GOT3 (cell line): ENCODE results near the gene KREMEN2.
"Not testable (repeated sequence)": the region's sequence is repeated elsewhere in the genome, so short reads cannot be mapped to it uniquely, and the experiment has no call there.

Experiments
- DNase-seq: peaks from one replicate; lab custom pipeline; 2025; ENCODE audit warnings: mixed read lengths; lab: John Stamatoyannopoulos, UW

Gene KREMEN2, protein sequence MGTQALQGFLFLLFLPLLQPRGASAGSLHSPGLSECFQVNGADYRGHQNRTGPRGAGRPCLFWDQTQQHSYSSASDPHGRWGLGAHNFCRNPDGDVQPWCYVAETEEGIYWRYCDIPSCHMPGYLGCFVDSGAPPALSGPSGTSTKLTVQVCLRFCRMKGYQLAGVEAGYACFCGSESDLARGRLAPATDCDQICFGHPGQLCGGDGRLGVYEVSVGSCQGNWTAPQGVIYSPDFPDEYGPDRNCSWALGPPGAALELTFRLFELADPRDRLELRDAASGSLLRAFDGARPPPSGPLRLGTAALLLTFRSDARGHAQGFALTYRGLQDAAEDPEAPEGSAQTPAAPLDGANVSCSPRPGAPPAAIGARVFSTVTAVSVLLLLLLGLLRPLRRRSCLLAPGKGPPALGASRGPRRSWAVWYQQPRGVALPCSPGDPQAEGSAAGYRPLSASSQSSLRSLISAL

DNA sequence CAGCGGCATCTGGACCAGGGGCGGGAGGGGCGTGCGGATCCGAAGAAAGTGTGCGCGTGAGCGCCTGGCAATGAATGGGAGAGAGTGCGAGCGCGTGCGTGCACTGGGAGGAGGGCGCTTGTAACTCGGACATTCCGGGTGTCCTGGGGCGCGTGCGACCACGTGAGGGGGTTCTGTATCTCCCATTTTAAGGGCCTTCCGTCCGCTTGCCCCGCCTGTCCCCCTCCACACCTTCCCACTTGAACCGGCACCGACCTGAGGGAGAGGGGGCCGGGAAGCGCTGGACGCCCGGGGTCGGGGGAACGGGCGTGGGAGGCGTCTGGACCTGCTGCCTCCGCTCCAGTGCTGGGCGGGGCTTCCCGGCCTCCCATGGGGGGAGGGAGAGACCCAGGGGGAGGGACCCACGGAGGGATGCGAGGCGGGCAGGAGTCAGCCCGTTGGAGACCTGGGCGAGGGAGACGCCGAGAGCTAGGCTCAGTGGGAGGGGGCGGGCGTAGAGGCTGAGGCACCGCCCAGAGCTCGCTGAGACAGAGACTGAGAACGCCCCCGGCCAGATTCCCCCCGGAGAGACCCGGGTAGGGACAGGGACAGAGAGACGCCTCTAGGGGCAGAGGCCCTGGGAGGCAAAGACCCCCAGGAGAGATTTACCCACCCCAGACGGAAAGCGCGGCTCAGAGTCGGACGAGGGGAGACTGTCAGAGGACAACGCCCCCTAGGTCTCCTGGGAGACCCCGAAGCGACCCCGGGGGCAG is at the start of gene KREMEN2:
Gene KREMEN2 (plus strand): TSS at position 553 of the 752 bp plus-strand sequence. CDS start 246 bp downstream, outside the sequence.
- DNase-seq = no peak

DNA sequence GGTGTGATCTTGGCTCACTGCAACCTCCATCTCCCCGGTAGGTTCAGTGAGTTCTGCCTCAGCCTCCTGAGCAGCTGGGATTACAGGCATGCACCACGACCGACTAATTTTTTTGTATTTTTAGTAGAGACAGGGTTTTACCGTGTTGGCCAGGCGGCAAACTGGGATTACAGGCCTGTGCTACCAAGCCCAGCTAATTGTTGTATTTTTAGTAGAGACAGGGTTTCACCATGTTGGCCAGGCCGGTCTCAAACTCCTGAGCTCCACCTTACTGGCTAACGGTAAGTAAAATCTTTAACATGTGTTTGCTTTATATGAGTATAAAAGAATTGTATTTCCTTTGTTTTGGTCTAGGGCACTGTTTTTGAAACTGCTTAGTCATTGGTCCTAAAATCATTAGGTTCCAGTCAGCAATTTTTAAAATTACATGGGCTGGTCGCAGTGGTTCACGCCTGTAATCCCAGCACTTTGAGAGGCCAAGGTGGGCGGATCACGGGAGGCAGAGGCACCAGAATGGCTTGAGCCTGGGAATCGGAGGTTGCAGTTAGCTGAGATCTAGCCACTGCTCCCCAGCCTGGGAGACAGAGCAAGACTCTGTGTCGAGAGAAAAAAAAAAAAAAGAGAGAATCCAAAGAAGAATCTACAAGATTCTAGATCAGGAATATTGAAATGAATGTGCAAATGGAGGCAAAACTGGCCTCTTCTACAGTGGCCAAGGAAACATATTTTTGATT is 48.7 kb upstream of the KREMEN2 start:
- no peak for DNase-seq

DNA sequence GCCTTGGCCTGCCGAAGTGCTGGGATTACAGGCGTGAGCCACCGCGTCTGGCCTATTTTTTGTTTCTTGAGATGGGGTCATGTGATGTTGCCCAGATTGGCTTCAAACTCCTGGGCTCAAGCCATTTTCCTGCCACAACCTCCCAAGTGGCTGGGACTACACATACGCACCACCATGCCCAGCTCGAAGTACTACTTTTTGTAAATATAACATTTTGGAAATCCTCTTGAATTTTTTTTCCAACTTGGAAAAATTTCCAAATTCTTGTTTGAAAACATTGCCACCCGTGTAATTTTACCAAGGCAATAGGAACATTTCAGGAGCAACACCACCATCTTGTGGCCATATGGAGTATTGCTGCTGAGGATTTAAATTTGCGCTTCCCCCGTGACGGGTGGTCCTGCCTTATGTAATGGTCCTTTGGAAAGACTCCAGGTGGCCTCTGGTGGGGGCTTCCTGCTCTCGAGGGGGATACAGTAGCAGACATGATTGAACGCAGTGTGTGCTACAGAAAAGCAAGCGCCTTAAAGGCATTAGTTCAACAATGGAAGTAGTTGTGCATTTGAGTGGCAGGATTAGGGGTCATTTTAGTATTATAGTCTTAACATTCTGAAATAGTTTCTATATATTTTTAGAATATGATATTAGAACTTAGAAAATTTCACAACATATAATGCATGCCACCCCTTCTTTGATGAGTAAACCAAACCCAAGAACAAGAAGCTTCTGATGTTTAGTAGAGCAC is 44.4 kb upstream of the KREMEN2 start:
- DNase-seq = no peak

DNA sequence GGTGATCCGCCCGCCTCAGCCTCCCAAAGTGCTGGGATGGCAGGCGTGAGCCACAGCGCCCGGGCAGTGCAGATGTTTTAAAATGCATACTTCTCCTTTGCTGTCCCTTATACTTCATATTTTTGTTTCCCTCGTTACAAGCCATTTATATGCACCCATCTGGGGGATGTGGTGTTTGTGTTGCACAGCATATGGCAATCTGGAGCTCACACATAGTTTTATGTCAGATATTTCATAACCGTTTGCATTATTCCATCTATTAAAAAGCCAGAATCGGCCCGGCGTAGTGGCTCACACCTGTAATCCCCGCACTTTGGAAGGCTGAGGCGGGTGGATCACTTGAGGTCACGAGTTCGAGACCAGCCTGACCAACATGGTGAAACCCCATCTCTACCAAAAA is 40.6 kb upstream of the KREMEN2 start:
- no peak for DNase-seq

DNA sequence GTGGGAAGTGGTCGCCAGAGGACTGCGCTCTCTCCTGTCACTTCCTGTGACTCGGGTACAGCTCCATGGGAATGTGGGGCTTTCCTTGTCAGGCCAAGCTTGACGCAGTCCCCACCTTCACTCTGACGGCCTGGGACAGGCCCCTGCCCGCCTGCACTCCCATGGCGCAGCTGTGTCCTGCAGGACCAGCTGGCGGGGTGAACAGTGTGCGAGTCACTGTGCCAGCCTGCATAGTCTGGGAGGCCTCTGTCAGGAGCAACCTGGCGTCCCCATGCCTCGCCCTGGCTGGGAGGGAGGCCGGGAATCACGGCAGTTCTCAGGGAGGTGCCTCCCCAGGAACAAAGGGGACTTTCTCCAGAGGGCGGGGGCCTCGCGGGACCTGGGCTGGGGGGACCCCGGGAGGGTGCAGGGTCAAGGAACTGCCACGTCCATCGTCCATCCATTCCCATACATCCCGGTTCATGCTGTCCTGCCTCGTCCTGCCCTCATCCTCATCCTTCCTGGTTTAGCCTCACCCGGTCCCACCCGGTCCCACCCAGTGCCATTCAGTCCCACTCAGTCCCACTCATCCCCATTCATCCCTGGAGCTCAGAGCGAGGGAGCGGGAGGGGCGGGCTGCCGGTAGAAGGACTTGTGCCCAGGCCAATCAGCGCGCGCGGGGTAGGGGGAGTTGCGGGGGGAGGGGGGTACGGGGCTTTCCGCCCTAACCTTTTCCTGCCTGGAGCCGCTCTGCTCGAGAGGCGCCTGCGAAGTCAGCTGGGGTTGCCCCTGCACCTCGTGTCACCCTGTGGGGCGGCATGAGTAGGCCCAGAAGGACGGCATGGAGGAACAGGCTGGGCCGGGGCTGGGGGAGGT is 38.9 kb upstream of the KREMEN2 start:
- no peak for DNase-seq

DNA sequence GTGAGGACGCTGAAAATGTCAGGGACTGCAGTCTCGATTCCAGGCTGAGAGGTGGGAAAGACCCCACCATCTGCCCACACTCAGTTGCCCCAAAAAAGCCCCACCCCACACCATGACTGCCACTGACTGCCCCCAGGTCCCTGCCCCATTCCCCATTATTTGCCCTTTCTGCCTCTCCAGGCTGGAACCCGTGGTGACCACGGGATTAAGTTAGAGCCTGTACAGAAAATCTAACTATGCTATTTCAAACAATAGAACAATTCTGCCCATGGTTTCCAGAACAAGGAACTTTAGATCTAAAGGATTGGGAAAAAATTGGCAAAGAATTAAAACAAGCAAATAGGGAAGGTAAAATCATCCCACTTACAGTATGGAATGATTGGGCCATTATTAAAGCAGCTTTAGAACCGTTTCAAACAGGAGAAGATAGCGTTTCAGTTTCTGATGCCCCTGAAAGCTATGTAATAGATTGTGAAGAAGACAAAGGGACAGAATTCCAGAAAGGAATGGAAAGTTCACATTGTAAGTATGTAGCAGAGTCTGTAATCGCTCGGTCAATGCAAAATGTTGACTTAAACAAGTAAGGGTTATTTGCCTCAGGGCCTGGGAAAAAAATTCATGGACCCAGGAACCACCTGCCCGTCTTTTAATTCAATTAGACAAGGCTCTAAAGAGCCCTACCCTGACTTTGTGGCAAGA is 38.0 kb upstream of the KREMEN2 start:
- no peak for DNase-seq

DNA sequence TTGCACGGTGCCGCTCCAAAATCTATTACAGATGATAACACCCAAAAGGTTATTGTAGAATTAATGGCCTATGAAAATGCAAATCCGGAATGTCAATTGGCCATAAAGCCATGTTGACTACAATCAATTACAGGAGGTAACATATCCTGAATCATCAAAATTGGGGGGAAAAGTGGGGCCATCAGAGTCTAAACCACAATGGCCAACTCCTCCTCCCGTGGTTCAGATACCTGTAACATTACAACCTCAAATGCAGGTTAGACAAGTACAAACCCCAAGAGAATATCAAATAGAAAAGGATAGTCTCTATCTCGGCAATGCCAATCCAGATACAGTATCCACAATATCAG is 37.5 kb upstream of the KREMEN2 start:
- DNase-seq = no peak

DNA sequence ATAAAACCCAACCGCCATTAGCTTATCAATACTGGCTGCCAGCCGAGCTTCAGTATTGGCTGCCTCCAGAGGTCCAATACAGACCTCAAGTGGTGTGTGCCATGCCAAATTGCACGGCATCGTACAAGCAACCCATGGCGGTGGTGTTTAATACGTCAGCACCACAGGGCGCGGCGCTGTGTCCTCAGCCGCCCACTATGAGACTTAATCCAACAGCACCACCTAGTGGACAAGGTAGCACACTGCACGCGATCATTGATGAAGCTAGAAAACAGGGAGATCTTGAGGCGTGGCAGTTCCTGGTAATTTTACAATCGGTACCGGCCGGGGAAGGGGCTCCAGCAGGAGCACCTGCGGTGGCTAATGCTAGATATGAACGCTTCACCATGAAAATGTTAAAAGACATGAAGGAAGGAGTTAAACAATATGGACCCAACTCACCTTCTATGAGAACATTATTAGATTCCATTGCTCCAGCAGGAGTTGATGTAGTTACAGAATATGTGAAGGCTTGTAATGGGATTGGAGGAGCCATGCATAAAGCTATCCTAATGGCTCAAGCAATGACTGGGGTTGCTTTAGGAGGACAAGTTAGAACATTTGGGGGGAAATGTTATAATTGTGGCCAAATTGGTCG is 36.9 kb upstream of the KREMEN2 start:
- peak; percentile 68 for DNase-seq

DNA sequence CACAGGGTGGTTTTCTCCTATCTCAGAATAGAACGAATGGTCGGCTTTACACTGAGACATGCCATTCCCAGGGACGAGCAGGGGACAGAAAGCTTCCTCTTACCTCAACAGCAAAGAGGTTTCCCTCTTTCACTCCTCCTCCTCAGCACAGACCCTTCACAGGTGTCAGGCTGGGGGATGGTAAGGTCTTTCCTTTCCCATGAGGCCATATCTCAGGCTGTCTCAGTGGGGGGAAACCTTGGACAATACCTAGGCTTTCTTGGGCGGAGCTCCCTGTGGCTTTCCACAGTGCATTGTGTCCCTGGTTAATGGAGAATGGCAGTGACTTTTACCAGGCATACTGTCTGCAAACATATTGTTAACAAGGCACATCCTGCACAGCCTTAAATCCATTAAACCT is 35.9 kb upstream of the KREMEN2 start:
- not testable (repeated sequence) for DNase-seq

DNA sequence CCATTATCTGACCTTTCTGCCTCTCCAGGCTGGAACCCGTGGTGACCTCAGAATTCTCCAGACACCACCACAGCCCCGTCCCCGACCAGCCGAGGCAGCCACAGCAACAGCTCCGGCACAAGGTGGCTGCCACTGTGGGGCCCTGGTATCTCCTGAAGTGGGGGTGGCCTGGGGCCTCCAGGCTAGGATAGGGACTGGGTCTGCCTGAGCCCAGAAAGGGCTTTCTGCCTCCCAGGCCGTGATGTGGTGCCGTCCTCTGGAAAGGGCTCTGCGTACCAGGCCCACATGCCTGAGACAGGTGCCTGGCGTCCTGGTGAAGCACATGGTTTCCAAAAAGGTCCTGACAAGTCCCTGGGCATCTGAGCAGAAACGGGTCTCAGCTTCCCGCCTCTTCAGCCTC is 35.3 kb upstream of the KREMEN2 start:
- DNase-seq = no peak

DNA sequence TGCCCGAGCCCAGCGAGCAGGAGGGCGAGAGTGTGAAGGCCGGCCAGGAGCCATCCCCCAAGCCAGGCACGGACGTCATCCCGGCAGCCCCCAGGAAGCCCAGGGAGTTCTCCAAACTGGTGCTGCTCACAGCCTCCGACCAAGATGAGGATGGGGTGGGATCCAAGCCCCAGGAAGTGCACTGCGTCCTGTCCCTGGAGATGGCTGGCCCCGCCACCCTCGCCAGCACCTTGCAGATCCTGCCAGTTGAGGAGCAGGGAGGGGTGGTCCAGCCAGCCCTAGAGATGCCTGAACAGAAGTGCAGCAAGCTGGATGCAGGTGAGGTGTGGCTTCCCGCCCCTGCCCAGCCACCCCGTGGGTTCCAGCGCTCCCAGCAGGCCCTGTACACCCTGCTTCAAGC is 34.4 kb upstream of the KREMEN2 start:
- DNase-seq = no peak

DNA sequence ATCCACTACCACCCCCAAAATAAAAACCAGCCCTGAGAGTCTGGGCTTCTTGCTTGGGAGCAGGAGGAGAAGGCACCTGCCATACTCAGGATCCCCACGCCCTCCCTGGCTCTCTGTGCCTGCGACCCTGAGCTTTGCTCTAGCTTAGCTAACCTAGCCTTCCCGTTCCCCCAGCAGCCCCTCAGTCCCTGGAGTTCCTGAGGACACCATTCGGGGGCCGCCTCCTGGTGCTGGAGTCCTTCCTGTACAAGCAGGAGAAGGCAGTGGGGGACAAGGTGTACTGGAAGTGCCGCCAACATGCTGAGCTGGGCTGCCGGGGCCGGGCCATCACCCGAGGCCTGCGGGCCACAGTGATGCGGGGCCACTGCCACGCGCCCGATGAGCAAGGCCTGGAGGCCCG is 33.8 kb upstream of the KREMEN2 start:
- DNase-seq = no peak

DNA sequence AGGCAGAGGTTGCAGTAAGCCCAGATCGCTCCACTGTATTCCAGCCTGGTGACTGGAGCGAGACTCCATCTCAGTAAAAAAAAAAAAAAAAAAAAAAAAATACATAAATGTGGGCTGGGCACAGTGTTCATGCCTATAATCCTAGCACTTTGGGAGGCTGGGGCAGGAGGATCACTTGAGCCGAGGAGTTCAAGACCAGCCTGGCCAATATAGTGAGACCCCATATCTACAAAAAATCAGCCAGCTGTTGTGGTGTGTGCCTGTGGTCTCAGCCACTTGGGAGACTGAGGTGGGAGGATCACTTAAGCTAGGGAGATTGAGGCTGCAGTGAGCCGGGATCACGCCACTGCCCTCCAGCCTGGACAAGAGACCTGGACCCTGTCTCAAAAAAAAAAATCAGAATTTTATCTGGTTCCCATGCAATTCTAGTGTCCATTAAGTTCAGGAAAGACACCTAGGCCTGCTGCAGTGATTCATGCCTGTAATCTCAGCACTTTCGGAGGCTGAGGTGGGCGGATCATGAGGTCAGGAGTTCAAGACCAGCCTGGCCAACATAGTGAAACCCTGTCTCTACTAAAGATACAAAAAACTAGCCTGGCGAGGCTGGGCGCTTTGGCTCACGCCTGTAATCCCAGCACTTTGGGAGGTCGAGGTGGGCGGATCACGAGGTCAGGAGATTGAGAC is 32.7 kb upstream of the KREMEN2 start:
- DNase-seq = not testable (repeated sequence)

DNA sequence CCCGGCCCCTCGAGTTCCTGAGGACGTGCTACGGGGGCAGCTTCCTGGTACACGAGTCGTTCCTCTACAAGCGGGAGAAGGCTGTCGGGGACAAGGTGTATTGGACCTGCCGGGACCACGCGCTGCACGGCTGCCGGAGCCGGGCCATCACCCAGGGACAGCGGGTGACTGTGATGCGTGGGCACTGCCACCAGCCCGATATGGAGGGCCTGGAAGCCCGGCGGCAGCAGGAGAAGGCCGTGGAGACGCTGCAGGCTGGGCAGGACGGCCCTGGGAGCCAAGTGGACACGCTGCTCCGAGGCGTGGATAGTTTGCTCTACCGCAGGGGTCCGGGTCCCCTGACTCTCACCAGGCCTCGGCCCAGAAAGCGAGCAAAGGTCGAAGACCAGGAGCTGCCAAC is 30.9 kb upstream of the KREMEN2 start:
- DNase-seq = no peak

DNA sequence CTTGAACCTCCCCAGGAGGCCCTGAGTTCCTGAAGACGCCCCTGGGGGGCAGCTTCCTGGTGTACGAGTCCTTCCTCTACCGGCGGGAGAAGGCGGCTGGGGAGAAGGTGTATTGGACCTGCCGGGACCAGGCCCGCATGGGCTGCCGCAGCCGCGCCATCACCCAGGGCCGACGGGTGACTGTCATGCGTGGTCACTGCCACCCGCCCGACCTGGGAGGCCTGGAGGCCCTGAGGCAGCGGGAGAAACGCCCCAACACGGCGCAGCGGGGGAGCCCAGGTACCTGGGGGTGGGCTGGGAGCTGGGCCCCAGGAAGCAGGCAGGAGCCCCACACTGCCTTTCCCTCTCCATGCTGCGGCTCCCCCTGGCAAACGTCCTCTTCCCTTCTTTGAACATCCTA is 30.4 kb upstream of the KREMEN2 start:
- DNase-seq = no peak

DNA sequence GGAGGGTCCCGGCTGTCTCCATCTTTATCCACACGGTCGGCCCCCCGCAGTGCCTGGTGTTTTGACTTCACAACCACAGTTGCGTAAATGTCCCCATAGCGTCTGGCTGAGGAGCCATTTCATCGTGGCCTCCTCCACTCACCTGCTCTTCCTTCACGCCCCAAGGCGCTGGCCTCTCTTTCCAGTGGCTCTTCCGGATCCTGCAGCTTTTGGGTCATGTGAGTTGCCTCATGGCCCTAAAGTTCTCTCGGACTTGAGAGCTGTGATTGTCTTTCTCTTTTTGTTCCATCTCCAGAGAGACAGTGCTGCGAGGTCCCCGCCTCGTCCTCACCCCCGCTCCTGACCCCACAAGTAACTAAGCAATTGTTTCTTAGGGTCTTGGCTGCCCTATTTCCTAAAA is 29.6 kb upstream of the KREMEN2 start:
- DNase-seq = no peak

DNA sequence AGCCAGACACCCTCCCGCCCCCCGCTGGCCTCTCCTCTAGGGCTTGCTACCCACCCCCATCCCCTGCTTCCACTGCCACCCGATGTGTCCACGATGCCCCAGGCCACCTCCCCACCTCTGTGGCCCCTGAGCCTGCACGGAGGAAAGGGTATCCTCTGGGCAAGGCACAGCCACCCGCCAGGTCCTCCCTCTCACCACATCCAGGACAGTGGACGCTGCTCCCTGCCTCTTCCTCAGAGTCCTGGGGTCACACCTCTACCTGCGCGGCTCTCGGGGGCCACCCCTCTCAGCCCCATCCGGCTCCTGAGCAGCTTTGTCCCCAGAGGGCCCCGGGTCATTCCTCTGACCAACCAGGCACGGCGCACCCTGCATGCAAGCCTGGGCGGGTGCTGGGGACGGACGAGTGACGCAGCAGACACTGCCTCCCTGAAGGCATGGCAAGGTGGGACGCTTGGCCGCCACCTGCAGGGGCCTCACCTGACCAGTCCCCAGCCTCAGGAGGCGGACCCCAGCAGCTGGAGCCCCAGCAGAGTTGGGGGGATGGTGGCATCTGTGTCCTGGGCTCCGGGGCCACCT is 27.6 kb upstream of the KREMEN2 start:
- no peak for DNase-seq

DNA sequence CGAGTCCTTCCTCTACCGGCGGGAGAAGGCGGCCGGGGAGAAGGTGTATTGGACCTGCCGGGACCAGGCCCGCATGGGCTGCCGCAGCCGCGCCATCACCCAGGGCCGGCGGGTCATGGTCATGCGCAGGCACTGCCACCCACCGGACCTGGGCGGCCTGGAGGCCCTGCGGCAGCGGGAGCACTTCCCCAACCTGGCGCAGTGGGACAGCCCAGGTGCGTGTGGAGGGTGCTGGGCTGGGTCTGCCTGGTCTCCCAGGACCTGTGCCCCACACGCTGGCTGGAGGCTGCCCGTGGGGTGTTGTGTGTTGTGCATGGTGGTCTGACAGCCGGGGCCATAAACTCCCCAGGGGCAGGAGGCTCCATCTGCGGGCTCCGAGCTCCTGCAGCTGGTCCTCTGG is 26.9 kb upstream of the KREMEN2 start:
- DNase-seq = no peak

DNA sequence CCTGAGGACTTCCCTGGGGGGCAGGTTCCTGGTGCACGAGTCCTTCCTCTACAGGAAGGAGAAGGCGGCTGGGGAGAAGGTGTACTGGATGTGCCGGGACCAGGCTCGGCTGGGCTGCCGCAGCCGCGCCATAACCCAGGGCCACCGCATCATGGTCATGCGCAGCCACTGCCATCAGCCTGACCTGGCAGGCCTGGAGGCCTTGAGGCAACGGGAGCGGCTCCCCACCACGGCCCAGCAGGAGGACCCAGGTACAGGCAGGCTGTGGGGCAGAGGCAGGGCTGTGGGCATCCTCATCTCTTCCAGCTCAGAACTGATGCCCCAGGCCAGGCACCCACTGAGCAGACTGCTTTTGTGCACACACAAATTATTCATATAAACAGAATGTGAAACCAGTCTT is 25.9 kb upstream of the KREMEN2 start:
- no peak for DNase-seq
